Erythroblast (primary cell): Measurements from ENCODE around the gene SOX10.

Experiments
- GATA1 ChIP-seq: IDR thresholded peaks from 2 replicates; pipeline ENCODE4 v1.6.1; 2011; ENCODE audit warnings: low read depth, mild to moderate bottlenecking, control low read depth, low read length, moderate library complexity
- POLR2A ChIP-seq: IDR thresholded peaks from 2 replicates; pipeline ENCODE4 v1.6.1; 2011; ENCODE audit warnings: mild to moderate bottlenecking, low read length

DNA sequence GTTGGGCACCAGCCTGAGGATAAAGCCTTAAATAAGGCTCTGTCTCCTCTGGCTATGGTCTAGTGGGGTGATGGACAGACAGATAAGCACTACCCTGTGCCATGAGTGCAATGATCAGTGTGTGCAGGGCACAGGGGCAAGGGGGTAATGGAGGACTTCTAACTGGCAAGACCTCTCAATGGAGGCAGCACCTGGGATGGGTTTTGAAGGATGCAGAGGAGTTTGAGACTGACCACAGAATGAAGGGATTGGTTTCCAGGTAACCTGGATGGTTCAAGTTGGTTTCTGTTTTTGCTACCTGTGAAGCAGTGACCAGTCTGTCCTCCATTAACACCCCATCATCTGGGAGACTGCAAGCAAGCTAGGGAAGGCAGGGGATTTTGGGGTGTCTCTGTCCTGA lies 45.0 kb upstream of the SOX10 start:
- no peak for TF ChIP-seq POLR2A
- TF ChIP-seq GATA1: no peak
